HG02610 (cell line): ENCODE results near the gene ARHGAP26.

ENCODE experiments used
- ATAC-seq: cut with Tn5 transposase; IDR thresholded peaks from one replicate; pipeline ENCODE4 v1.9.1; 2021; ENCODE audit warnings: mild to moderate bottlenecking, moderate library complexity; ENCODE audit not compliant: unreplicated experiment

ARHGAP26 gene, protein sequence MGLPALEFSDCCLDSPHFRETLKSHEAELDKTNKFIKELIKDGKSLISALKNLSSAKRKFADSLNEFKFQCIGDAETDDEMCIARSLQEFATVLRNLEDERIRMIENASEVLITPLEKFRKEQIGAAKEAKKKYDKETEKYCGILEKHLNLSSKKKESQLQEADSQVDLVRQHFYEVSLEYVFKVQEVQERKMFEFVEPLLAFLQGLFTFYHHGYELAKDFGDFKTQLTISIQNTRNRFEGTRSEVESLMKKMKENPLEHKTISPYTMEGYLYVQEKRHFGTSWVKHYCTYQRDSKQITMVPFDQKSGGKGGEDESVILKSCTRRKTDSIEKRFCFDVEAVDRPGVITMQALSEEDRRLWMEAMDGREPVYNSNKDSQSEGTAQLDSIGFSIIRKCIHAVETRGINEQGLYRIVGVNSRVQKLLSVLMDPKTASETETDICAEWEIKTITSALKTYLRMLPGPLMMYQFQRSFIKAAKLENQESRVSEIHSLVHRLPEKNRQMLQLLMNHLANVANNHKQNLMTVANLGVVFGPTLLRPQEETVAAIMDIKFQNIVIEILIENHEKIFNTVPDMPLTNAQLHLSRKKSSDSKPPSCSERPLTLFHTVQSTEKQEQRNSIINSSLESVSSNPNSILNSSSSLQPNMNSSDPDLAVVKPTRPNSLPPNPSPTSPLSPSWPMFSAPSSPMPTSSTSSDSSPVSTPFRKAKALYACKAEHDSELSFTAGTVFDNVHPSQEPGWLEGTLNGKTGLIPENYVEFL

DNA sequence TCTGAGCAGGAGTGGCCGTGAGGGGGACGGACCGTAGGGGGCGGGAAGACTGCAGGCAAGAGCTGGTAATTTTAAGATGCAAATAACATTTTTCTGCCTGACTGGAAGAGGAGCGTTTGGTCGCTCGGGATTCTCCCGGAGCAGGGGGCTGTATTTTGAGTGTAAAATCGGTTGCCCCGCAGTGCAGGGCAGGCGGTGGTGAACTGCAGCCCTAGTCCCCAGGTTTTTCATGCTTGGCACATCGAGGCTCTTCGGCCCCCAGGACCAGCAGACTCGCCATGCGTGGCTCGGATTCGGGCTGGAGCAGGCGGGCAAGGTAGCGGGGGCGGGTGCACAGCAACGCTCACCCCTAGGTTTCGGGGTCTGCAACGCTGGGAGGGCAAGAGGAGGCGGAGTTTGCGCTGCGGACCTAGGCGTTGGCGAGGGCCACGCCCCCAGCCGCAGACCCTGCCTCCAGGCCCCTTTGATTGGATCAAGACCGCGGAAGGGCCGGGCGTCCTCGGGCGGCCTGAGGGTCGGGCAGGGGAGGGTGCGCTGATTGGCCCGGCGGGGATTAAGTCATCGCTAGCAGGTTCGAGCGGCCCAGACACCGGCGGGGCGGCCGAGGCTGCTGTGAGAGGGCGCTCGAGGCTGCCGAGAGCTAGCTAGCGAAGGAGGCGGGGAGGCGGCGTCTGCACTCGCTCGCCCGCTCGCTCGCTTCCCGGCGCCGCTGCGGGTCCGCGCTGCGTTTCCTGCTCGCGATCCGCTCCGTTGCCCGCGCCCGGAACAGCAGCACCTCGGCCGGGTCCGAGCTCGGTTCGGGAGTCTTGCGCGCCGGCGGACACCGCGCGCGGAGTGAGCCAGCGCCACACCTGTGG lies at the start of gene ARHGAP26:
ARHGAP26 (plus strand) TSS at position 585 of the 857 bp plus-strand sequence. CDS start 385 bp downstream, outside the sequence.
- ATAC-seq, result peak; percentile 99

DNA sequence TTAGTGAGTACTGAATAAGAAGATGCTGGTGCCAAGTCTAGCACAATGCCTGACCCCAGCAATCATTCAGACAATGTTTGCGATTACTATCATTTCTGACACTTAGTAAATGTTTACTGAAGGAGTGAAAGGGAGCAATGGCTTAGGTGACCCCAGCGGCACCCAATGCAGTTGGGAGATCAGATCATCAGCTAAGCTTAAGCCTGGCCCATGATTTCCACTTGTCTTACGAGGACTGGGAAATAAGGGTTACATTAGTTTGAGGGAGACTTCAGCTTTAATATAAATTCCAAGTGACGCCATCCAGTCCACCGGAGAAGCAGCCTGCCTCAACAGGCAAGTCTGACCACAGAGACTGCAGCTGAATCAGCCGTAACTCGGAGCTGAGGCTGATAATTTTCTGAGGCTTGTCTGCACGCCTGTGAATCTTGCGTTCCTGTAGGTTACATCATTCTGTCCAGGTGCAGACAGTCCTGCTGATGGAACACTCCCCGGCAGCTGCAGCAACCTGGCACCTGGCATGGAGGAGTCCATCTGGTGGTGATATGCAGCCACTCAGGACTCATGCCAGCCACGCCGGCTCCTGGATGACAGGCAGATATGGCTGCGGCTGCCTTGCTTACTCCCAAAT lies 49.4 kb upstream of the ARHGAP26 start:
- no peak for ATAC-seq

DNA sequence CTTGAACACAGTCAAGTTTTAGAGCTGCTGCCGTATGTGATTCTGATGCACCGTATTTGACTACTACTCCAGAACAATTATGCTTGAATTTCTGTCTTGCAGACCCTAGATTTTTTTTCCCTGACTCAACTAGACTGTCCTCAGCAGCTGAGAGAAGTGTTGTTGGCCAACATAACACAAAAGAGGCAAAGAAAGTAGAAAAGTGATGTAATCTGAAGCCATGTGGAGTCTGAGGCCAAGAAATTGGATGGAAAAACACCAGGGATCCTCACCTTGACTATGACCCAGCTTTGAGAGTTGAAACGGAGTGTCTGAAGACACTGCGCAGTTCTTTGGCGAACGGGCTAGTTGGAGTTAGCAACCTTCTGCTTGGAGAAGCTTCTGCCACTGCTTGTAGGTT lies 48.0 kb upstream of the ARHGAP26 start:
- no peak for ATAC-seq

DNA sequence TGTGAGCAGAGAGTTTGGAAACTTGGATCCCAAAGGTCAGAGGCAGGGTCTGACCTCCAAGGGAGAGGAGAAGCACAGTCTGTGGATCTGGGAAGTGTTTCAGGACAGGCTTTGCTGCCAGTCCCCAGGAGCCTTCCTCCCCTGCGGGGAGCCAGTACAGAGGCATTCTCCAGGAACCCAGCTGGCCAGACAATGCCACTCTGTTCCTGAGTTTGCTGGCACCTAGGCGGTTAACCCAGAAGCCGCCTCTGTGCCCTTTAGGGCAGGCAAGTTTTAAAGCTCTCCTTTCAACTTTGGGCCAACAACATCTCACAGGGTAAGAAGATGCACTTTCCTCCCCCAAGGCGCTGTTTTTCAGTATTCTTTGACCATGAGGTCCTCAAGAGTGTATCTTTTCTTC lies 47.3 kb upstream of the ARHGAP26 start:
- no peak for ATAC-seq

DNA sequence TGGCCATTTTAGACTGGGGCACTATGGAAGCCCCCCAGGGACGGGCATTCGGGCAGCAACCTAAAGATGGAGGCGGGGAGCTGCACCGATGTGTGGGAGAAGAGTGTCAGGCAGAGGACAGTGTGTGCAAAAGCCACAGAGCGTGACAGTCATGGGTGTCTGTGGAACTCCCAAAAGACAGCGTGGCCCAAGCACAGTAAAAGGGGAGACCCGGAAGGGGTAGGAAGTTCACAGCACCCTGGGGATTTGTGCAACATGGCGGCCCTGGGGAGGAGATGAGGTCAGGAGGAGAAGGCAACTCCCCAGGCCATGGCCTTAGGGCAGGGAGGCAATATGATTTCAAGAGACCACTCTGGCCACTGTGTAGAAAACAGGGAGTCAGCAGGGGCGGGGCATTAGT lies 45.4 kb upstream of the ARHGAP26 start:
- ATAC-seq, result no peak

DNA sequence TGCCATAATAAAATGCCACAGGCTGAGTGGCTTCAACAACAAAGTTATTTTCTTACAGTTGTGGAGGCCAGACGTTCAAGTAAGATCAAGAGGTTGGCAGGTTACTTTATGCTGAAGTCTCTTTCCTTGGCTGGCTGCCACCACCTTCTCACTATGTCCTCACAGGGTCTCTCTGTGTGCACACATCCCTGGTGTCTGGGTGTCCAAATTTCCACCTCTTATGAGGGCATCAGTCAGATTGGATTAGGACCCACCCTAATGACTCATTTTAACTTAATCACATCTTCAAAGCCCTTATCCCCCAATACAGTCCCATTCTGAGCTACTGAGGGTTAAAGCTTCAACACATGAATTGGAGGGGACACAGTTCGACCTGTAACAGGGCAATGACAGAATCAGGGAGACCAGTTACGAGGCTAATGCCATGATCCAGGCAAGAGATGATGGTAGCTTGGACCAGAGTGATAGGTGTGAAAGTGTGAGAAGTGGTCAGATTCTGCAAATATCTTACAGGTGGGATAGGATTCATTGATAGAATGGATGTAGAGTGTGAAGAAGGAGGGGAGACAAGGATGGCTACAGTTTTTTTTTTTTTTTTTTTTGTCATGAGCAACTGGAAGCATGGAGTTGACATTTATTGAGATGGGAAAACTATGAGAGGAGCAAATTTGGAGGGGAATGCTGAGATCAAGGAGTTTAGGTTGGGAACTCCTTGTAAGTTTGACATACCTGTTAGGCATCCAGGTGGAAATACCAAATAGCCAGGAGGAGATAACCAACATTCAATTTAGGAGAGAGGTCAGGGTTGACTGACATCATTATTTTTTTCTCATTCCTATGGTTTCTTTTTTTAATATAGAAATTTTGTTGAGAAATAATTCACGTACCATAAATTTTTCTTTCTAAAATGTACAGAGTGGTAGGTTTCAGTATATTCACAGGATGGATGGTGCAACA lies 44.7 kb upstream of the ARHGAP26 start:
- ATAC-seq, result no peak

DNA sequence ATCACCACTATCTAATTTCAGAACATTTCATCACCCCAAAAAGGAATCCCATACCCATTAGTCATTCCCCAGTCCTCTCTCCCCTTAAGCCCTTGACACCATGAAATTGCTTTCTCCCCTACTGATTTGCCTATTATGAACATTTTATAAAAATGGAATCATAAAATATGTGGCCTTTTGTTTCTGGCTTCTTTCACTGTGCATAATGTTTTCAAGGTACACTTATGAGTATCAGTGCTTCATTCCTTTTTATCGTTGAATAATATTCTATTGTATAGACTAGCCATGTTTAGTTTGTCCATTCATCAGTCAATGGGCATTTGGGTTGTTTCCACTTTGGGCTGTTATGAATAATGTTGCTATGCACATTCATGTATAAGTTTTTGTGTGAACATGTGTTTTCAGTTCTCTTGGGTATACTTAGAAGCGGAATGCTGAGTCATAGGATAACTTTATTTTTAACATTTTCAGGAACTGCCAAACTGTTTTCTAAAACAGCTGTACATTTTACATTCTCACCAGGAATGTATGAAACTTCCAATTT lies 43.9 kb upstream of the ARHGAP26 start:
- peak; percentile 78 for ATAC-seq

DNA sequence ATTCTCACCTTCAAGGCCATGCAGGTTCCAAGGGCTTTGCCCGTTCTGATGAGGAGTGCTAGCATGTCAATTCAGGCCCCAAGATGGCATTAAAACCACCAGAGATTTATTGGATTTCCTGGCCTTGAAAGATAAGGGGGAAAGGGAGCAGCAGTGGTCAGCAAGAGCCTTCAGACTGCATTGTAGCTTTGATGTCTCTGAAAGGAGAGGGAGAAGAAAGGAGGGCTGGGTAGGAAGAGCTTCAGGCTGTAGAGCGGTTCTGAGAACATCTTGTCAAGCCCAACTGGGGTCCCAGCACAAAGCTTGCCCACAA lies 42.5 kb upstream of the ARHGAP26 start:
- ATAC-seq, result no peak

DNA sequence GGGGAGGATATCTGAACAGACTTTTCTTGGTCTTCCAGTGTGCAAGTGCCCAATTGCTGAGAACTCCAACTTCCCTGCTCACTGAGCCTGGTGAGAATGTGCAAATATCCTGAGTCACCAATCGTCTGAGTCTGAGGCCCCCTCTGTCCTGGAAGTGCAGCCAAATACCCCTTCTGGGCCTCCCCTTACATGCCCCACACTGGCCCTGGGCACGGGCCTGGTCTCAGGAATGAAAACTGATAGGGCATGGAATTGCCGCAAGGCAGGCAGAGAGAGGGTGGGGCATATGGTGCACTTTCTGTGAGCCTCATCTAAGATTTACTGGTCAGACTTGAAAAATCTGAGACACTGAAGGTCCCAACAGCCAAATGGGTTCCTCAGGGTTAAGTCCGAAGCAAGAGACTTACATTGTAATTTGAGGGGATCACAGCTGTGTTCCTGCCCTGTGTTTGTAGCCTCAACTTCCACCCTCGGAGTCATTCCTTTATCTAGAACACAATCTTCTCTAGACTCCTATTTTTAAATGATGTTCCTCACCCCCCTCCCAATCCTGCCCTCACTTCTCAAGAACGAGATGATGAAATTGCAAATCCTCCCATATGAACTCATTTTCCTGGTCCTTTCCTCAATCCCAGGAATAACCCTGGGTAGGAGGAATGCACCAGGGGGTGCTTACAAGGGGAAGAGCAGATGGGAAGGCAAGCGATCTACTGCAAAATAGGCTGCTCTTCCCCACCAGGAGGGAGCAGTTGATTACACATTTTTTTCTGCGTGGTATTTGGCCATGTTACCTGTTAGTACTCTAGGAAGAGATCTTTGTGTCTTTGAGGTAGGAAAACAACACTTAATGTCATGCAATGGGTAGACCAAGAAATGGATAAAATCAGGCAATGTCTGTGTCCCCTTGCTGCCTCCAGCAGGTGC lies 34.6 kb upstream of the ARHGAP26 start:
- ATAC-seq, result no peak

DNA sequence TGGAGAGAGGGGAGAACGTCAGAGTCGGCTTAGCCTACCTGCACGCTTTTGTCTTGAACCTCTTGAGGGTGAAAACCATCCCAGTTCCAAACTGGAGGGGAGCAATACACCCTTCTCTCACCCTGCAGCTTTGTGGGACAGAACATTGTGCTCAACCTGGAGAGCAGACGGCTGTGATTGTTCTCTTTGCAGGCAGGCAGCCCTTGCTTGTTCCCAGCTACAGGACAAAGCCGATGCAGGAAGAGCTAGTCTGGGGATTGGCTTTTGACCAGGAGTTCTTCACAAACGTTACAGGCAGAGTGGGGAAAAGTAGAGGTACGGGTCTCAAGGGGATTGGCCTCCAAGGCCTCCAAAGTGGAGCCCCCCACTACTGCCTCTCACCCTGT lies 33.9 kb upstream of the ARHGAP26 start:
- no peak for ATAC-seq

DNA sequence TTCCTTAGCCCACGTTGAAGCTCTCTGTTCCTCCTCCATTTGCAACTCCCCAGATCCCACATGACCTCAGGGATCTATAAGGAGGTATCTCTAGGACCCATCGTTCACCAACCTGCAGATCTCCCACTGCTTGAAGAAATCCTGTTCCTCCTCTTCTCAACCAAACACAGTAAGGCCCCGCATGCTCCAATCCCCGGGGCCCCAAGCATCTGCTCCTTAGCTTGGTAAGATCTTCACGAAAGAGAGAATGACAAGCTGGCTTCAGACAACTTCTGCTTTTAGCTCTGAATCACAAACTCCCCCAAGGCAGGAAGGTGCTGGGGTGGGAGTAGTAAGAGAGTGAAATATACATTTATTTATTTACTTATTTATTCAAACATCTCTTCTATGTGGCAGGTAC lies 33.0 kb upstream of the ARHGAP26 start:
- ATAC-seq, result no peak

DNA sequence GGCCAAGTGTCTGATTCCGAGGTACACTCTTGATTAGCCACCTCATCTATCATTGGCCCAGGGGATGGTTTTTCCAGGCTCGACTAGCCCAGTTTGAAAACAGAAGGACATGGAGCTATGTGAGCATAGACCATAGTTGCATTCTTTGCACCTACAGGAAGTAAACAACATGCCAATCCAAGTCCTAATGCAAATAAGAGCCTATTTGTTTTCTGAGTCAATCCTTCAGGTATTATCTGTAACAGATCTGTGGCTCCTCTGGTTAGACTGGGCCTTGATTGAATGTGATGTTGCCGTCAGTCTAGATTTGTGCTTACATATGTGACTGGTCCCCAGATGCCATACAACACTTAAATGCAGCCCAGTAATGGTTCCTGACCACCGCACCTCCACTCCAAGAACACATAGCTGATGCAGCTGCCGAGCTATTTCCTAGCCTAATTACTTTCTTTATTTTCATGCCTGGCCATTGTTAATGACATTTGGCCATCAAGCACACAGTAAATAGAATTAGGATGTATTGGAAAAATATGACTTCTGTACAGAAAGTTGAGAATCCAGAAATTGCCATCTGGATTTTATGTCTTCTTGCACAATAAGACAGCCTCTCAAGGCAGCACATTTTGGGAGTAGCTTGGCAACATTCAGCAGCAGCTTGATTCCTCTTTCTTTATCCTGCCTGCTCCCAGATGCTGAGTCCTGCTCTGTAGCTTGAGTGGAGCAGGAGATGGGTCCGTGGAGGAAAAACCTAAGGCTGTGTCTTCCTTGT lies 29.5 kb upstream of the ARHGAP26 start:
- no peak for ATAC-seq

DNA sequence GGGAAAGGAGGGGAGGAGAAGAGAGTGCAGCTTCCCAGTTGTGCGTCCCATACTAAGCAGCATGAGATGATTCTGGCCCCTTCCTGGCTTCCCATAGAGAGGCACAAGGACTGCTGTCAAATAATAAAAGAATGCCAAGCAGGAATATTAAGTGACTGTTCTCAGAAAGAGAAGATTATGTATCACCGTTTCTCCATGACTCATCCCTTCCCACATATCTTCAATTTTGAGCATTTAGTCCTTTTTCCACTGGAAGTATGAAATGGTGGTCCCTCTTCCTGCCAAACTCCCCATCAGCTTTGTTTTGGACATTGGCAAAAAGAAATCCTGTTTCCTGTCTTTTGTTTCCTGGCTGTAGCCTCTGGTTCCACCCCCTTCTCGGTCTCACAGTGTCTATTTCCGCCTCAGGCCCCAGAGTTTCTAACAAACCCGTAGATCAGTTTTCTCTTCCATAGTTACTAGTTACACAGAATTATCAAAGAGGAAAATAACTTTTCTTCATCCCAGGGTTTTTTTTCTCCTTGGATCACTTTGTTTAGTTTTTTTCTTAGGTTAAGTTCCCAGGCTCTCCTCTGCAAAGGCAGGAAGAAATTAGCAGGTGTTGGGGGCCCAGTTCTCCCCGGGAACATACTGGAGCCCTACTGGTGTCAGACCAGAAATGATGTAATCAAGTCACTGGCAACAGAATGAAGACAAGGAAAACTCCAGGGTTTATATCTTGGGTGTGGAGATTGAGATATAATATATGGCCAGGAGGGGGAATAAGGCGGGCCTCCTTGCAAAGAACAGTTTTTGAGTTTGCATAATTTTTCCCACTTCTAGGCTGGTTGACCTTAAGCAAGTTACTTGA lies 26.4 kb upstream of the ARHGAP26 start:
- ATAC-seq, result no peak

DNA sequence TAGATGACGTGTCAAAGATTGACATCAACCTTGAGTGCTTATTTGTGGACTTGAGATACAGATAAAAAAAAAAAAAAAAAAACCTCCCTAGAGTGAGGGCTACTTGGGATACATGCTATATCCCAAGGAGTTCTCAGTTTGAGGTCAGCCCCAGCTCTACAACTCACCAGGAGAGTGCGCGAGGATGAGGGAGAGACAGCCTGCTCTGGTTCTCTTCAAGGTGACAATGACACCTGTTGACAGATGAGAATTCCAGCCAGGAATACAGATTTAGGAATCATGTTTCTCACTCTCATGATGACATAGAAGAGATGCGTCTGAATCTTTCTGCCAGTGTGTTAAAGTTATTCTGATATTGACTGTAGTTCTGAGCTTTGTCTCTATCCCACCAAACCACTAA lies 24.9 kb upstream of the ARHGAP26 start:
- ATAC-seq, result no peak

DNA sequence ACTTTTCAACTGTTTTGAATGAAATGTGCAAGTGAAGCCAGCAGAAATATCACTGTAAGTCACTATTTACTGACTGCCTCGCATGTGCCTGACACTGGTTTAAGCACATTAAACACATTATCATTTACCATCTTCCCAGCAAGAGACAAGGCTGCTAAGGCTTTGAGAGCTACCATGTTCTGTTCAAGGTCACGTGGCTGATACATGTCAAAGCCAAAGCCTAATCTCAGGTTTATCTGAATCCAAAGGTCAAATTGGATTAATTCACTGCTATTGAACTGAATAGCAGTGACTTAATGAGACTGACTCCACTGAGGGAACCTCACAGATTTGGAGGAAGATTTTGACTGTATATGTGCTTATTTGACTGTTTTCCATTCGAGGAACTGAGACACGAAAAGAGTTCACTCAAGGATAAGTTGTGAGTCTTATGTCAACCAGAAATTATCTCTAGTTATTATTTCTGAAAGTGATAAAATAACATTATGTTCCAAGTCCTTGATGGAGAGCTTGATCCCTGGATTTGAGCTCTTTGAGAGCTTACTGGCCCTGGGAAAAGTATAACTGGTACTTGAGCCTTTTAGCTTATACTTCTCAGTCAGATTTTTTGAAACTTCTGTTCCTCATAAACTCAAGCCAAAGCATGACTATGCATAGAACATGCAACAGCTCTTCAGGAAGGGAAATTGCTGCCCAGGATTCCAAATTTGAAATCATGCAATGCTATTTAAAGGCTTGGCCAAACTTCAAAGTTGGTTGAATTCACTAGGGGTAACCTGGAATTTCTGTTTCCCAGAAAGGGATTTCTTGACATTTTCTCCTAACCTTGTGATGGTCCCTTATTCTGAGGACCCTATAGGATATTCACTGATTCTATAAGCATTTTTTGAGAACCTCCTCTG lies 23.4 kb upstream of the ARHGAP26 start:
- no peak for ATAC-seq

DNA sequence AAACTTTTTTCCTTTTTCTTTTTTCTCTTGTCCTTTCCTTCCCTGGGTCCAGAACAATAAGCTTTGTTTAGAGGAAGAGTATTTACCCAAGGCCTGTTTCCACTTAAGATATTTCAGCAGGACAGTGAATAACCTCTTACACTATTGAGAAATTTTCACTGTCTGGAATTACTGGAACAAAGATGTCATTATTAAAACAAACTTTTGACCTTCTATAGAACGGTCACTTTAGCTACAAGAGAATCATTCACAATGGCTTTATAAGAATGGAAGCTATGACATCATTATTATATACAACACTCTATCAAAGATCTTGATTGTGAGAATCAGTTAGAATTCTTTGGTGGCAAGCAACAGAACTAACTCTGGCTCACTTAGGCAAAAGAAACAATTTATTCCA lies 22.0 kb upstream of the ARHGAP26 start:
- ATAC-seq, result no peak
